Measurements from ENCODE around the gene APOL2. TPM values are rescaled to one million over a fixed set of nuclear protein-coding genes. Genes with fewer than 3 reads are reported as not detected.

APOL2 gene
- total and polyA plus RNA-seq, 10 of the 15 experiments (the other 5 are each of a cell fraction or from before 2014, with no cell fraction given): 4.4 to 39.9 (median 25.0) TPM

DNA sequence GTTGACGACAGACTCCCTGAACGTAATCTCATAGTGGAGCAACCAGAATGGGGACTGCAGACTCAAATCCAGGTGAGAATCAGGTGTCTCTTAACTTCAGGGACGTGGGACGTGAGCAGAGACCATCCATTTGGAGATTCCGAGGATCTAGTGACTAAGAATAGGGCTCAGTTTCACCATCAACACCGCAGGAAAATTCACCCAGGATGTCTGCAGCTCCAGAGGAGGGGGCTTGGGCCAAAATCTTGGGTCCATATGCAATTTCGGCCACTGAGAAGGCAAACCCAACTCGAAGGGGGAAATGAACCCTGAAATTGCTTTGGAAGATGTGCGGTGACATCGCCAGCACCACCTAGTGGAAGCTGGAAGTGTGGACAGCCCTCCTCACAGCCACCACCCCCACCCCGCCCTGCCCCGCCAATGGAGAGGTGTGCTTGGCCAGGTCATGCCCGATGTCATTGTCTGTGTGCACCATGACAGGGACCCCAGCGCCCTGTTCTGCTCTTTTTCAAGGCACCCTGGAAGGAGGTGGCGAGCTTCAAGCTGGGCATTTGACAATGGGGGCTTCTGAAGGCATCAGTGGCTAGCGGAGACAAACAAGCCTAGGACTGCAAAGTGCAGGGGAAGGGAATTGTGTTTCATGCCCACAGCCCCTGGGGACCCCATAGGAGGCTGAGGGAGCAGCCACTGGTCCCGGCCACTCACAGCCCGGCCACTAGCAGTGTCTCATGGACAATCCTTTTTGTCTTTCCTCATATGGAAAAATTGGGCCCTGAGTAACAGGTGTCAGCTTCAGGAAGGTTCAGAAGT is 38.4 kb upstream of the APOL2 start (continued):
- TF ChIP-seq, protein P1, sequence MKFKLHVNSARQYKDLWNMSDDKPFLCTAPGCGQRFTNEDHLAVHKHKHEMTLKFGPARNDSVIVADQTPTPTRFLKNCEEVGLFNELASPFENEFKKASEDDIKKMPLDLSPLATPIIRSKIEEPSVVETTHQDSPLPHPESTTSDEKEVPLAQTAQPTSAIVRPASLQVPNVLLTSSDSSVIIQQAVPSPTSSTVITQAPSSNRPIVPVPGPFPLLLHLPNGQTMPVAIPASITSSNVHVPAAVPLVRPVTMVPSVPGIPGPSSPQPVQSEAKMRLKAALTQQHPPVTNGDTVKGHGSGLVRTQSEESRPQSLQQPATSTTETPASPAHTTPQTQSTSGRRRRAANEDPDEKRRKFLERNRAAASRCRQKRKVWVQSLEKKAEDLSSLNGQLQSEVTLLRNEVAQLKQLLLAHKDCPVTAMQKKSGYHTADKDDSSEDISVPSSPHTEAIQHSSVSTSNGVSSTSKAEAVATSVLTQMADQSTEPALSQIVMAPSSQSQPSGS (IDR thresholded peaks at IDR 0.05; ENCODE audit: low read length): no peak
- TF ChIP-seq LARP7 (IDR thresholded peaks at IDR 0.05): no peak
- no peak for TF ChIP-seq TCF12 (IDR thresholded peaks at IDR 0.05; ENCODE audit: low read depth, low read length)
- TF ChIP-seq SUPT20H (IDR thresholded peaks at IDR 0.05; ENCODE audit: borderline replicate concordance, control insufficient read depth, low read depth, low read length): no peak

DNA sequence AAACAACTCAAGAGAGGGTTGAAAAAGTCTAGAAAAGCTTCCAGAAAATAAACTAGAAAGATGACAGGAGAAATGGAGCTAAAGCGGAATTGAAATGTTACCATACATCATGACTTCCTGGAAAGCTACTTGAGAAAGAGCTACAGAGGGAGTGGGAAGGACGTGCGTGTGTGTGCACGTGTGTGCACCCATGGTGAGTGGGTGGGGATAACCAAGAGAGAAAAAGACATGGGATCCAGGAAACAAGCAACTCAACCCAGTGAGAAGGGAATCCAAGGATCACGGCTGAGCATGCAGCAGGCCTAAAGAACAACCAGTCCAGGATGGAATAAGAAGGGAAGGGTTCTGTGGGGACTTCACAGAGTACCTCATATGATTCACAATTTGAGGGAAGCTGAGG is 35.2 kb upstream of the APOL2 start:
- RAD21 ChIA-PET (ENCODE audit: unreplicated experiment): interaction anchor here (2.0 to 2.6 kb wide), 3 partner anchors 21 to 80 kb away, joined by 6 to 11 read pairs (median 8); partner anchors contain the start of genes APOL1 and APOL2
- Histone ChIP-seq H3K4me1 (ENCODE audit: control insufficient read depth, insufficient read depth, low read length) (peaks cover 6% of the 10 kb centered on the region), H3K9me3 (replicated peaks; ENCODE audit: control insufficient read depth, insufficient read depth, low read length) (no peaks in the 10 kb centered on the region), H3K27me3 (replicated peaks in 1 of 2; ENCODE audit: control insufficient read depth in 2 of 2, insufficient read depth in 2 of 2, low read length in 1 of 2) (no peaks in the 10 kb centered on the region), H3K4me3 (no peak overlapping the region), H3K36me3 (ENCODE audit: control insufficient read depth in 2 of 2, insufficient read depth in 2 of 2, low read length in 1 of 2) (no peaks in the 10 kb centered on the region; a peak in 1 of 4 replicates), H4K20me1 (ENCODE audit: control insufficient read depth, insufficient read depth) (no peaks in the 10 kb centered on the region), H3K79me2 (ENCODE audit: control insufficient read depth, insufficient read depth, low read length) (no peaks in the 10 kb centered on the region), H3K27ac (ENCODE audit: control insufficient read depth, insufficient read depth) (no peak overlapping the region), H3K4me2 (ENCODE audit: control insufficient read depth, insufficient read depth) (no peak overlapping the region), H2AFZ (ENCODE audit: control insufficient read depth, low read depth, low read length) (no peak overlapping the region), H3K9ac (ENCODE audit: control insufficient read depth, insufficient read depth, low read length) (no peak overlapping the region)
- TF ChIP-seq, protein P2, sequence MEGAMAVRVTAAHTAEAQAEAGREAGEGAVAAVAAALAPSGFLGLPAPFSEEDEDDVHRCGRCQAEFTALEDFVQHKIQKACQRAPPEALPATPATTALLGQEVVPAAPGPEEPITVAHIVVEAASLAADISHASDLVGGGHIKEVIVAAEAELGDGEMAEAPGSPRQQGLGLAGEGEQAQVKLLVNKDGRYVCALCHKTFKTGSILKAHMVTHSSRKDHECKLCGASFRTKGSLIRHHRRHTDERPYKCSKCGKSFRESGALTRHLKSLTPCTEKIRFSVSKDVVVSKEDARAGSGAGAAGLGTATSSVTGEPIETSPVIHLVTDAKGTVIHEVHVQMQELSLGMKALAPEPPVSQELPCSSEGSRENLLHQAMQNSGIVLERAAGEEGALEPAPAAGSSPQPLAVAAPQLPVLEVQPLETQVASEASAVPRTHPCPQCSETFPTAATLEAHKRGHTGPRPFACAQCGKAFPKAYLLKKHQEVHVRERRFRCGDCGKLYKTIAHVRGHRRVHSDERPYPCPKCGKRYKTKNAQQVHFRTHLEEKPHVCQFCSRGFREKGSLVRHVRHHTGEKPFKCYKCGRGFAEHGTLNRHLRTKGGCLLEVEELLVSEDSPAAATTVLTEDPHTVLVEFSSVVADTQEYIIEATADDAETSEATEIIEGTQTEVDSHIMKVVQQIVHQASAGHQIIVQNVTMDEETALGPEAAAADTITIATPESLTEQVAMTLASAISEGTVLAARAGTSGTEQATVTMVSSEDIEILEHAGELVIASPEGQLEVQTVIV (IDR thresholded peaks at IDR 0.05; ENCODE audit: borderline replicate concordance, partially characterized antibody): no peak
- TF ChIP-seq POU2F2 (IDR thresholded peaks at IDR 0.05; ENCODE audit: borderline replicate concordance, low read depth, low read length) (no peak), RFX5 (IDR thresholded peaks at IDR 0.05; ENCODE audit: low read depth, low read length) (no peak), MEF2B (IDR thresholded peaks at IDR 0.05; ENCODE audit: partially characterized antibody, poor library complexity, severe bottlenecking) (no peak)
- TF ChIP-seq, protein P3, sequence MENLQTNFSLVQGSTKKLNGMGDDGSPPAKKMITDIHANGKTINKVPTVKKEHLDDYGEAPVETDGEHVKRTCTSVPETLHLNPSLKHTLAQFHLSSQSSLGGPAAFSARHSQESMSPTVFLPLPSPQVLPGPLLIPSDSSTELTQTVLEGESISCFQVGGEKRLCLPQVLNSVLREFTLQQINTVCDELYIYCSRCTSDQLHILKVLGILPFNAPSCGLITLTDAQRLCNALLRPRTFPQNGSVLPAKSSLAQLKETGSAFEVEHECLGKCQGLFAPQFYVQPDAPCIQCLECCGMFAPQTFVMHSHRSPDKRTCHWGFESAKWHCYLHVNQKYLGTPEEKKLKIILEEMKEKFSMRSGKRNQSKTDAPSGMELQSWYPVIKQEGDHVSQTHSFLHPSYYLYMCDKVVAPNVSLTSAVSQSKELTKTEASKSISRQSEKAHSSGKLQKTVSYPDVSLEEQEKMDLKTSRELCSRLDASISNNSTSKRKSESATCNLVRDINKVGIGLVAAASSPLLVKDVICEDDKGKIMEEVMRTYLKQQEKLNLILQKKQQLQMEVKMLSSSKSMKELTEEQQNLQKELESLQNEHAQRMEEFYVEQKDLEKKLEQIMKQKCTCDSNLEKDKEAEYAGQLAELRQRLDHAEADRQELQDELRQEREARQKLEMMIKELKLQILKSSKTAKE (IDR thresholded peaks at IDR 0.05; ENCODE audit: low read depth, poor library complexity, severe bottlenecking): no peak
- TF ChIP-seq, protein P4, sequence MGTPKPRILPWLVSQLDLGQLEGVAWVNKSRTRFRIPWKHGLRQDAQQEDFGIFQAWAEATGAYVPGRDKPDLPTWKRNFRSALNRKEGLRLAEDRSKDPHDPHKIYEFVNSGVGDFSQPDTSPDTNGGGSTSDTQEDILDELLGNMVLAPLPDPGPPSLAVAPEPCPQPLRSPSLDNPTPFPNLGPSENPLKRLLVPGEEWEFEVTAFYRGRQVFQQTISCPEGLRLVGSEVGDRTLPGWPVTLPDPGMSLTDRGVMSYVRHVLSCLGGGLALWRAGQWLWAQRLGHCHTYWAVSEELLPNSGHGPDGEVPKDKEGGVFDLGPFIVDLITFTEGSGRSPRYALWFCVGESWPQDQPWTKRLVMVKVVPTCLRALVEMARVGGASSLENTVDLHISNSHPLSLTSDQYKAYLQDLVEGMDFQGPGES (IDR thresholded peaks at IDR 0.05): no peak
- no TSS peak for BruUV-seq (replicated peaks)
- DNase-seq (ENCODE audit: low read depth, low spot score) (no peak), ATAC-seq (no peak), FAIRE-seq (no peak)
- POLR2A ChIA-PET: no interaction called here
- CTCF ChIA-PET: interaction anchor here (0.6 to 5.4 kb wide), 9 partner anchors 9 to 209 kb away, joined by 3 to 94 read pairs (median 4); partner anchors contain the start of gene APOL2
- intact Hi-C loops (cut with micrococcal nuclease; ENCODE audit: unreplicated experiment) (no loop called here), in situ Hi-C loops (cut with MboI) (loop anchor here (5.0 kb wide), 1 partner anchor 82 kb away; no protein-coding TSS in a partner anchor)
- SMC1A ChIA-PET (ENCODE audit: uncharacterized antibody, unreplicated experiment): interaction anchor here (1.0 to 3.1 kb wide), 5 partner anchors 25 to 96 kb away, joined by 3 to 18 read pairs (median 10); no protein-coding TSS in a partner anchor
- 52% methylated on average over 5 of the region's 5 CpGs for WGBS (ENCODE audit: insufficient coverage, insufficient replicate concordance, low lambda C conversion rate, missing lambda C conversion rate)
